ENCODE results near the gene SOCS3. TPM values are rescaled to one million over a fixed set of nuclear protein-coding genes. Genes with fewer than 3 reads are reported as not detected.
A peak's percentile ranks its signal among the peaks of the same experiment; 100 is the strongest.

SOCS3 gene
- polyA plus RNA-seq, 1 experiment: 15.3 TPM

GRCh38 chr17:78358538-78359320 lies 1.1 kb downstream of the SOCS3 start:
- peak overlapping the region; percentile 21 for H3K27ac ChIP-seq (ENCODE audit: low read depth, low read length)
- CTCF ChIA-PET: no interaction called here
- peaks cover 4% of the 10 kb centered on the region; the same call in 1 of the 2 replicates for H3K9me3 ChIP-seq (ENCODE audit: control insufficient read depth, insufficient read depth, low read length)
- TF ChIP-seq CTCF (IDR thresholded peaks at IDR 0.05; ENCODE audit: low read depth, low read length): no peak
- H3K4me3 ChIP-seq (ENCODE audit: low read depth, low read length): peak overlapping the region; percentile 87
- H3K27me3 ChIP-seq (ENCODE audit: control insufficient read depth, insufficient read depth, low read length): no peaks in the 10 kb centered on the region
- DNase-seq (ENCODE audit: low read depth, low spot score): no peak
- POLR2A ChIA-PET: interaction anchor here (0.7 to 3.9 kb wide), 10 partner anchors 16 to 108 kb away, joined by 3 to 32 read pairs (median 5); partner anchors contain the start of gene PGS1

DNA sequence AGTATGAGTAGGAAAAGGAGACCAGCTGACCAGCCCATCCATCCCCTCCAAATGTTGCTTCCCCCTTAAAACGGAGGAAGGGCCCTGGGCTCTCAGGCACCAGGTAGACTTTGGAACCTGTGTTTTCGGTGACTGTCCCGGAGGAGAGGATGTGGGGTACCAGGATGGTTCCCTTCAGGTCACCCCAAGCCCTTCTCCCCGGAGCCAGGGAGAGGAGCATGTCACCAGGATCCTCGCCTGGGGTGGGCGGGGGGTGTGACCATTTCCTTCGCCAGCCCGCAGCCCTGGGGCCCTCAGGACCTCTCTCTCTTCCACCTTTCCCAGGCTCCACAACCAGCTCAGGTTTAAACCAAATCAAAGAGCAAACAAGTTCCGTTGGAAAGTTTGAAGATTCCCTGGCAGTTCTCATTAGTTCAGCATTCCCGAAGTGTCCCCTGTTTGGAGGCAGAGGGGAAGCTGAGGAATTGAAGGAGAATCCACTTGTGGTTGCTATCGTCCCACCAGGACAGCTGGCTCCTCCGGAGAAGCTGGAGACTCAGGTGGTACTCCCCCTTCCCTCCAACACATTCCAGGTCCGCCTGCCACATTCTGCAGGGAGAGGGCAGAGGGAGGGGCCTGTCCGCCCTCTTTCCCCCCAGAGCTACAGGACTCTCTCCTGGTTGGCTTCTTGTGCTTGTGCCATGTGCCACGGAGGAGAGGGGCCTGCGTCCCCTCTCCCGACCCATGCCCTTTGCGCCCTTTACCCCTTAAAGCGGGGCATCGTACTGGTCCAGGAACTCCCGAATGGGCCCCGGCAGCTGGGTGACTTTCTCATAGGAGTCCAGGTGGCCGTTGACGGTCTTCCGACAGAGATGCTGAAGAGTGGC lies 2.0 kb downstream of the SOCS3 start:
- Histone ChIP-seq H3K27me3 (ENCODE audit: control insufficient read depth, insufficient read depth, low read length) (no peaks in the 10 kb centered on the region), H3K4me3 (ENCODE audit: low read depth, low read length) (peak overlapping the region; percentile 87), H3K27ac (ENCODE audit: low read depth, low read length) (peak overlapping the region; percentile 61), H3K9me3 (ENCODE audit: control insufficient read depth, insufficient read depth, low read length) (peaks cover 4% of the 10 kb centered on the region; the same call in 1 of the 2 replicates)
- ChIA-PET POLR2A (interaction anchor here (0.6 to 3.9 kb wide), 10 partner anchors 15 to 107 kb away, joined by 3 to 32 read pairs (median 5); partner anchors contain the start of gene PGS1), CTCF (interaction anchor here (1.0 kb wide), 1 partner anchor 63 kb away, joined by 4 read pairs; no protein-coding TSS in a partner anchor)
- DNase-seq (ENCODE audit: low read depth, low spot score): no peak
- TF ChIP-seq CTCF (IDR thresholded peaks at IDR 0.05; ENCODE audit: low read depth, low read length): no peak

DNA sequence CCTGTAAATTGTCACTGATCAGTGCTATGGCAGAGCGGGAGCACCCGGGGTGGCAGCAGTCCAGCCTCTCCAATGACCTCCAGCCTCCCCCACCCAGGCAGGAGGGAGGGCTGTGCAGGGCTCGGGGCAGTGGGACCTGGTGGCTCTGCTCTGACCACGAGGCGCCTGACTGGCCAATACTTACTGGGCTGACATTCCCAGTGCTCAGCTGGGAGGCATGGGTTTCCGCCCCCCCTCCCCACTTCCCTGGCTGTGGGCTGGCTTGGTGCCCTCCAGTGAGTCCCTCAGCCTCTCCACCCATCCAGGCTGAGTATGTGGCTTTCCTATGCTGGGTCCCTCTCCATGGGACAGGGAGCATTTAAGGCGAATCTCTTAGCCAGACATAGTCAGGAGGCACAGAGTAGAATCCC lies 2.7 kb downstream of the SOCS3 start:
- ChIA-PET POLR2A (interaction anchor here (0.6 to 3.9 kb wide), 3 partner anchors 14 to 88 kb away, joined by 3 to 32 read pairs (median 4); no protein-coding TSS in a partner anchor), CTCF (interaction anchor here (1.0 kb wide), 1 partner anchor 64 kb away, joined by 4 read pairs; no protein-coding TSS in a partner anchor)
- H3K9me3 ChIP-seq (ENCODE audit: control insufficient read depth, insufficient read depth, low read length): peaks cover 4% of the 10 kb centered on the region; the same call in 1 of the 2 replicates
- peak overlapping the region; percentile 61 for H3K27ac ChIP-seq (ENCODE audit: low read depth, low read length)
- no peak for TF ChIP-seq CTCF (IDR thresholded peaks at IDR 0.05; ENCODE audit: low read depth, low read length)
- H3K27me3 ChIP-seq (ENCODE audit: control insufficient read depth, insufficient read depth, low read length): no peaks in the 10 kb centered on the region
- DNase-seq (ENCODE audit: low read depth, low spot score): no peak
- peak overlapping the region; percentile 87 for H3K4me3 ChIP-seq (ENCODE audit: low read depth, low read length)

DNA sequence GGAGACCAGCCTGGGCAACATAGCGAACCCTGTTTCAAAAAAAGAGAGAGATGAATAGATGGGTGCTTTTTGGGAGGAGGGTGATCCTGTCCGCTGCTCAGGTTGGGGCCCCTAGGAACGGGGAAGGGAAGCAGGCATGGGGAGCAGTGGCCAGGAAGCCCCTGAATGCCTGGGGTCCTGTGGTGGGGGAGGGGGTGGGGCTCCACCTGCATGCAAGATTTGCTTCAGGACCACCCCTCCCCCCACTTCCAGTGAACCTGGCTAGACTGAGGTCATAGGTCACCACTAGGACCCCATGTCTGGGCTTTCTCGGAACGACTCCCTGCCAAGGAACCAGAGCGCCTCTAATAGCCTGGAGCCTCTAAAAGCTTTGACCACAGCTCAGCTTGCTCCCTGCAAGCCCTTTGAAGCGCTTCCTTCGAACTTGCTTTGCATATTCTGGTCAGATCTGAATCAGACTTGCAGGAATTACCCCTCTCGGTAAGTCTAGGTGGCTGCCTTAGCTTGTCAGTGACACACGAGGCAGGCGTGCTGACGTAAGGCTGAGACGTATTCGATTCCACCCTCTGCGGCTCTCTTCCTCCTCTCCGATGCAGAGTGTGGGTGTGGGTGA lies 3.7 kb downstream of the SOCS3 start:
- Histone ChIP-seq H3K27ac (ENCODE audit: low read depth, low read length) (peak overlapping the region; percentile 69), H3K9me3 (ENCODE audit: control insufficient read depth, insufficient read depth, low read length) (peaks cover 4% of the 10 kb centered on the region; the same call in 1 of the 2 replicates), H3K4me3 (ENCODE audit: low read depth, low read length) (peak overlapping the region; percentile 87), H3K27me3 (ENCODE audit: control insufficient read depth, insufficient read depth, low read length) (no peaks in the 10 kb centered on the region)
- ChIA-PET POLR2A (interaction anchor here (0.6 to 1.4 kb wide), 4 partner anchors 12 to 32 kb away, joined by 3 to 4 read pairs (median 3); no protein-coding TSS in a partner anchor), CTCF (no interaction called here)
- no peak for TF ChIP-seq CTCF (IDR thresholded peaks at IDR 0.05; ENCODE audit: low read depth, low read length)
- peak; percentile 78 for DNase-seq (ENCODE audit: low read depth, low spot score)
